Mucosa of rectum (tissue), 2 donors: ENCODE measurements around the gene CPT1C.

Source experiments
- H3K27ac ChIP-seq, 2 donors: one replicate each; pipeline ENCODE4 v1.7.0; 2013; ENCODE audit warnings: inconsistent platforms in 2 of 2, low read depth in 2 of 2, low read length in 2 of 2
- H3K27me3 ChIP-seq, 2 donors: one replicate each; pipeline ENCODE4 v1.7.0; 2013; ENCODE audit warnings: low read length in 2 of 2; ENCODE audit not compliant: control insufficient read depth in 2 of 2, insufficient read depth in 2 of 2
- H3K36me3 ChIP-seq, 2 donors: one replicate each; pipeline ENCODE4 v1.7.0; 2013; ENCODE audit warnings: low read length in 2 of 2; ENCODE audit not compliant: control insufficient read depth in 2 of 2, insufficient read depth in 2 of 2
- H3K4me1 ChIP-seq, 2 donors: one replicate each; pipeline ENCODE4 v1.7.0; 2013; ENCODE audit warnings: low read length in 2 of 2, mild to moderate bottlenecking in 1 of 2; ENCODE audit not compliant: control insufficient read depth in 2 of 2, insufficient read depth in 2 of 2
- H3K4me3 ChIP-seq, 2 donors: one replicate each; pipeline ENCODE4 v1.7.0; 2013; ENCODE audit warnings: low read length in 2 of 2
- H3K9ac ChIP-seq, 2 donors: one replicate each; pipeline ENCODE4 v1.7.0; 2013; ENCODE audit warnings: low read length in 2 of 2, low read depth in 1 of 2, mild to moderate bottlenecking in 1 of 2
- H3K9me3 ChIP-seq, 2 donors: one replicate each; pipeline ENCODE4 v1.7.0; 2013; ENCODE audit warnings: low read length in 2 of 2; ENCODE audit not compliant: control insufficient read depth in 2 of 2
- donor health status: healthy.
- donor health status: Normal muscosa, but diverticular disease.

The CPT1C gene

DNA sequence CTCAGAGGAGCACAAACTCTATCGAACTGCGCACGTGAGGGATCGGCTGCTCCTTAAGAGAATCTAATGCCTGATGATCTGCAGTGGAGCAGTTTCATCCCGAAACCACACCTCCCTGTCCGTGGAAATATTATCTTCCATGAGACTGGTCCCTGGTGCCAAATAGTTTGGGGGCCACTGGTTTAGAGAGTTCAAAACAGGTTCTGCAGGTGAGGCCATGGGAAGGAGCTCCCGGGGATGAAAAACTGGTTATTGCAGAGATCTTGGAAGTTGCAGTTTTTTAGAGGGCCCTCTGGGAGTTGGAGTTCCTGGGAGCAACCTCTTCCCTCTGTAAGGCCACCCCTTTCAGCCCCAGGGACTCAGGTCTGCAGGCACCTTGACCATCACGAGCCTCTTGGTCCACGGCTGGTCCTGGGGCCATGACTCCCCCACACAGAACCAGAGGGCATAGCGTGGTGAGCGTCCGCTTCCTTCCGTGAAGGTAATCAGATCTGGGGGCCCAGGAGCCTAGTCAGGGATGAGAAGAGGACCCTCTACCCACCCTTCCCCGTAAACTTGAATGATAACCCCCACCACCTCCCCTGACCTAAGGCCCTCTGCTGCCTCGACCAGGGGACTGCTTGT, 30.5 kb upstream of the CPT1C start:
- H3K4me1 ChIP-seq, result peaks cover 8 to 9% of the 10 kb centered on the region in 2 donors
- H3K9me3 ChIP-seq, result no peaks in the 10 kb centered on the region
- H3K4me3 ChIP-seq, result no peak overlapping the region
- no peak overlapping the region for H3K27ac ChIP-seq
- H3K36me3 ChIP-seq, result peaks cover 41 to 60% of the 10 kb centered on the region in 2 donors
- H3K27me3 ChIP-seq, result no peaks in the 10 kb centered on the region
- H3K9ac ChIP-seq, result no peak overlapping the region

DNA sequence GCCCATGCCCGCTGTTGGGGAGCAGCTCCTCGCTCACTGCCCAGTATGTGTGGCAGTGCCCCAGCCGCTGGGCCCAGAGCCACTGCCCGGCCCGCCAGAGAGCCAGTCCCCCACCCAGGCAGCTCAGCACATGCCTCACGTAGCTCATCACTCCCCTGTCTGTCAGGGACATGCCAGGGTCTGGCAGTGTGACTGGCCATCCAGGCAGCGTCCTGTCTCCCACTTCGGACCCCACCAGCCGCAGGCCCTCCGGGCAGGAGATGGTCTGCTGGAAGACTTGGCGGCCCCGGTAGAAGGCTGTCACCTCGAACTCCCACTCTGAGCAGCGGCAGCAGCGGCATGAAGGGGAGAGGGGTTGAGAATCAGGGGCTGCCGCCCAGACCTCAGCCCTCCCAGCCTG, 28.9 kb upstream of the CPT1C start:
- Histone ChIP-seq H3K27ac (no peak overlapping the region), H3K9me3 (no peaks in the 10 kb centered on the region), H3K27me3 (no peaks in the 10 kb centered on the region), H3K36me3 (peaks cover 32 to 45% of the 10 kb centered on the region in 2 donors), H3K4me3 (no peak overlapping the region), H3K9ac (no peak overlapping the region), H3K4me1 (peaks cover 16 to 17% of the 10 kb centered on the region in 2 donors)

DNA sequence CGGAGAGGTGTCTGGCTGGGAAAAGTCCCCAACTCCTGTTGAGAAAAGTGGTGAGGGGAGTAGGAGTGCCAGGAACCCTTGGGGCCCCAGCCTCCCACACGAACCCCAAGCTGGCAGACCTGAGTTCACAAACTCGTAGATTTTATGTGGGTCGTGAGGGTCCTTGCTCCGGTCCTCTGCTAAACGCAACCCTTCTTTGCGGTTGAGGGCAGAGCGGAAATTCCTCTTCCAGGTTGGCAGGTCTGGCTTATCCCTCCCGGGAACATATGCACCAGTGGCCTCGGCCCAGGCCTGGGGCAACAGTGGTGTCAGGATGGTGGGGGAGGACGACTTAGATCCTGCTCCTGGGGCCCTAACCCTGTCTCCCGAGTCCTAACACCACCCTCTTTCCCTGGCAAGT, 27.7 kb upstream of the CPT1C start:
- Histone ChIP-seq H3K36me3 (peaks cover 25 to 36% of the 10 kb centered on the region in 2 donors), H3K4me3 (peak overlapping the region in 1 of 2 donors; percentile 89), H3K9ac (no peak overlapping the region), H3K27ac (no peak overlapping the region), H3K4me1 (peaks cover 16 to 17% of the 10 kb centered on the region in 2 donors), H3K27me3 (no peaks in the 10 kb centered on the region), H3K9me3 (no peaks in the 10 kb centered on the region)

DNA sequence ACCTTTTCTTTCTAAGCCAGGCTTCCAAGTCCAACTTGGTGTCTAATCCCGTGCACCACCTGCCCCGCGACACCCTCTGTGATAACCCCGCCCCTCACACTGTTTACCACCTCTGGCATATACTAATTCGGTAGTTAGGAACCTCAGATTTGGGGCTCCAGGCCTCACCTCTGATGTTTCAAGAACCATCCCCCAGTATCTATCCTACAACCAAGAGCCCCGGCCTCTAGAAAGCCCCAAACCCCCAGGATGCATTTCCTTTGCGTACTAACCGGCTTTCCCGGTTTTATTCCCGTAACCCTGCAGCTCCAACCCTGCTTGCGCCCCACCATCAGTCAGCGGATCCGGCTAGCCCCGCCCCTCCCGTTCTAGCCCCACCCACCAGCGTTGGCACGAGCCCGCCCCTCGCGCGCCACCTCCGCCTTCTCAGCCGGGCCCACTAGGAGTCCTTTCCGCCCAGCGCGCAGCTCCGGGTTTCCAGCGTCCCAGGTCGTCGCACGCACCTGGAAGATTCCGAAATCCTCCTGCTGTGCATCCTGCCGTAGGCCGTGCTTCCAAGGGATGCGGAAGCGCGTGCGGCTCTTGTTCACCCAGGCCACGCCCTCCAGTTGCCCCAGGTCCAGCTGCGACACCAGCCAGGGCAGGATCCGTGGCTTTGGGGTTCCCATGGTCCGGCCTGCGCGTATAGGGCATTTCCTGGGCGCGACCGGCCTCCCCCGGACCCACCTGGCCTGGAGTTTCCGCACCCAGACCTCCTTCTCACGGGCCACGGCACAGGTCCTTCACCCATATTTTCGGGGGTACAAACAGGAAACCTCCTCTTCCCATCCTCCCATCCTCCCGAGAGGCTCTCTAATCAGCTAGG, 26.5 kb upstream of the CPT1C start:
- no peaks in the 10 kb centered on the region for H3K9me3 ChIP-seq
- H3K4me1 ChIP-seq, result peaks cover 16 to 17% of the 10 kb centered on the region in 2 donors
- H3K9ac ChIP-seq, result peak overlapping the region; percentile 78 to 86
- H3K36me3 ChIP-seq, result peaks cover 16 to 27% of the 10 kb centered on the region in 2 donors
- H3K4me3 ChIP-seq, result peak overlapping the region; percentile 89 to 98
- H3K27ac ChIP-seq, result peak overlapping the region; percentile 84 to 96
- no peaks in the 10 kb centered on the region for H3K27me3 ChIP-seq

DNA sequence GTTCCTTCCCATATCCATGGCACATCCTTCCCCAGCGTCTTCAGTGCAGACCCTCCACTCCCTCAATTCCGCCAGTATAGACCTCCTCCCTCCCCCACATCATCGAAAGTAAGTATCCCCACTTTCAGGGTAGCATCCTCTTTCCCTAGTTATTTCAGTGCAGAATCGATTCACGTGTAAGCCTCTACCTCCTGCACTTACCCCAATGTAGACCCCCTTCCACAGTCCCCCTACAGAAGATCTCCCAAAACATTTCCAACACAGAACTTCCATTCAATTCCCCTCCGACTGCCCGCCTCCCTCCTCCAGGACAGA, 25.9 kb upstream of the CPT1C start:
- Histone ChIP-seq H3K4me1 (peaks cover 16 to 17% of the 10 kb centered on the region in 2 donors), H3K9ac (peak overlapping the region; percentile 78 to 86), H3K4me3 (peak overlapping the region; percentile 89 to 98), H3K27me3 (no peaks in the 10 kb centered on the region), H3K9me3 (no peaks in the 10 kb centered on the region), H3K36me3 (peaks cover 11 to 21% of the 10 kb centered on the region in 2 donors), H3K27ac (peak overlapping the region; percentile 84 to 96)

DNA sequence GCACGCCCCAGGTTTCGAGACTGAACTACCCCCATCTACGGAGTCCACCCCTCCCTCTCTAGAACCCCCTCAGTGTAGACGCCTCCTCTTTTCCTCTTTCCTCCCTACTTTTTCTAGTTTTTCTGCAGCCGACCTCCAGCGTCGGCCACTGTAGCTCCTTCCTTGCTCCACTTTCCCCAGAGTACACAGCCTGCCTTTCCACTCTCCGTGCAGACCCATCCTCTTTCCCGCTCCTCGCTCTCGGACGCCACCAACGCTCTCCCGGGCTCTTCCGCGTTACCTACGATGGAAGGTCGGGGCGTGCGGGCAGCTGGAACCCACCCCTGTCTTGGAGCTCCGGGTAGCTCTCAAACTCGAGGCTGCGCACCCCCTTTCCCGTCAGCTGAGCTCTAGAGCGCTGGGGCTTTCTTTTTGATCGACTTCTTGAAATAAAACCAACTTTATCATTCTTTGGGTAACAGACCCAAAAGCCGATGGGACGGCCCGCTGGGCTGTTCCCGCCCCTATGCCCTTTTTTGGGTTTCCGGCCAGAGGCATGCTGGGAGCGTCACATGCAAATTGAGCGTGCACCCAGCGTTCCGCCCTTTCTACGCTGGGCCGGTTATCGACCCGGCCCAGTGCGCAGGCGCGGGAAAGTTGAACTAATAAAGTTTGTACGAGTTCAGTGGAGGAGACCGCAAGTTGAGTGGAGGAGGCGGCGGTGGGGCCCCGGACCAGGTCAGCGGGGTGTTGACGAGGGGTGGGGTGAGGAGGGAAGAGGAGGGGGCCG, 25.4 kb upstream of the CPT1C start, which contains the start of the genes BCL2L12 and IRF3:
Gene BCL2L12 (plus strand): TSS at position 583 of the 769 bp plus-strand sequence. CDS start 760 bp downstream, outside the sequence.
Gene IRF3 (minus strand): TSS at position 507 of the 769 bp plus-strand sequence. CDS start 1,019 bp downstream, outside the sequence.
- Histone ChIP-seq H3K27ac (peak within 1 kb of the TSS; percentile 84 to 96), H3K27me3 (no peaks in the 10 kb centered on the region), H3K4me1 (peaks cover 16 to 17% of the 10 kb centered on the region in 2 donors), H3K9me3 (no peaks in the 10 kb centered on the region), H3K9ac (peak within 1 kb of the TSS; percentile 78 to 86), H3K36me3 (peaks cover 8 to 17% of the 10 kb centered on the region in 2 donors), H3K4me3 (peak within 1 kb of the TSS; percentile 89 to 98)

DNA sequence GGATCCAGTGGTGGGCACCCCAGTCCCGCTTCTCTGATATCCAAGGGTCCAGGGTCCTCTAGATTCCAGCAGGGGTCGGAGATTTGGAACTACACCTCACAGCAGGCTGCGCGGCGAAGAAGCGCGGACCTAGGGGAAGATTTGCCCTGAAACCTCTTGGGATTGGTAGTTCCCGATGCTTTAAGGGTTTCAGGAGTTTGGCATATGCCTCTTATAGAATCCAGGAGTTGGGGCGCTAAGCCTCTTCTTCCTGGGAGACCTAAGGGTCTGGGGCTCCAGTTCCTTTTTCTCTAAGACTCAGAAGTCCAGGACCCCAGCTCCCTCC, 24.8 kb upstream of the CPT1C start:
- Histone ChIP-seq H3K27me3 (no peaks in the 10 kb centered on the region), H3K4me3 (peak overlapping the region; percentile 89 to 98), H3K9me3 (no peaks in the 10 kb centered on the region), H3K27ac (peak overlapping the region; percentile 84 to 96), H3K9ac (peak overlapping the region; percentile 42 to 86), H3K36me3 (peaks cover 8 to 16% of the 10 kb centered on the region in 2 donors), H3K4me1 (peaks cover 16 to 17% of the 10 kb centered on the region in 2 donors)

DNA sequence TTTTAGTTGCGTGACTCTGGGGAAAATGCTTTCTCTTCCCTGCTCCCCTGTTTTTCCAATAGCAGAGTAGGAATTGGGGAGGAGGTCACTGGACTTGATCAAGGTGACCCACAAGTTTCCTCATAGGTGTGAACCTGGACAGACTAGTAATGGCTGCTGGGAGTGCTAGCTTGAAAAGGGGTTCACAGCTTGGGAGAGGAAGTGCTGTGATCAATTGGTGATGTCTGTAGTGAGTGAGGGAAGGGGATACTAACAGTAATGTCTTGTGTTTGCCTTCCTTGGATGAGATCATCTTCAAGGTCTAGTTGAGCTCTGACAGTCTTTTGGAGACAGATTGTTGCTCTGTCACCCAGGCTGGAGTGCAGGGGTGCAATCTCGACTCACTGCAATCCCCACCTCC, 23.4 kb upstream of the CPT1C start:
- no peak overlapping the region for H3K27ac ChIP-seq
- H3K27me3 ChIP-seq, result no peaks in the 10 kb centered on the region
- peaks cover 0 to 4% of the 10 kb centered on the region in 2 donors for H3K36me3 ChIP-seq
- H3K4me1 ChIP-seq, result peaks cover 19 to 21% of the 10 kb centered on the region in 2 donors
- no peaks in the 10 kb centered on the region for H3K9me3 ChIP-seq
- H3K9ac ChIP-seq, result no peak overlapping the region
- H3K4me3 ChIP-seq, result no peak overlapping the region

DNA sequence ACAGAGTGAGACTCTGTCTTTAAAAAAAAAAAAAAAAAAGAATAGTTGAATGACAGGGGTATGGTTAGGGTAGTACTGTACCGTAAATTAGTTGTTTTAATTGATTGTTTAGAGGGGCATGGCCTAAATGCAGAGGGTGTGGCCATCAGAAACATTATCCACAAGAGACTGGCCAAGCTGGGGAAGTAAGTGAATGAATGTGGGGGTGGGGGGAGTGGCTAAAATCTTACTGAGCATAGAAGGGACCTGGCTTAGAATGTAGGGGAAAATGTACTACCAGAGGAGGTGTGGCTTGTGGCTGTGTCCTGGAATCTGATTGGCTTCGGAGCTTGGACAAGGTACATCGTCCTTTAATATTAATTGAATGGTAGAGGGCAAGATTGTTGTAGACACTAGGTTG, 21.4 kb upstream of the CPT1C start:
- Histone ChIP-seq H3K4me1 (peaks cover 11 to 16% of the 10 kb centered on the region in 2 donors), H3K9ac (no peak overlapping the region), H3K4me3 (no peak overlapping the region), H3K27ac (no peak overlapping the region), H3K9me3 (no peaks in the 10 kb centered on the region), H3K27me3 (no peaks in the 10 kb centered on the region), H3K36me3 (no peaks in the 10 kb centered on the region)
